ENCODE measurements around the gene GTF2F2. TPM values are rescaled to one million over a fixed set of nuclear protein-coding genes. Genes with fewer than 3 reads are reported as not detected.

The GTF2F2 gene
- polyA plus RNA-seq, 1 donor: 18.1 TPM

DNA sequence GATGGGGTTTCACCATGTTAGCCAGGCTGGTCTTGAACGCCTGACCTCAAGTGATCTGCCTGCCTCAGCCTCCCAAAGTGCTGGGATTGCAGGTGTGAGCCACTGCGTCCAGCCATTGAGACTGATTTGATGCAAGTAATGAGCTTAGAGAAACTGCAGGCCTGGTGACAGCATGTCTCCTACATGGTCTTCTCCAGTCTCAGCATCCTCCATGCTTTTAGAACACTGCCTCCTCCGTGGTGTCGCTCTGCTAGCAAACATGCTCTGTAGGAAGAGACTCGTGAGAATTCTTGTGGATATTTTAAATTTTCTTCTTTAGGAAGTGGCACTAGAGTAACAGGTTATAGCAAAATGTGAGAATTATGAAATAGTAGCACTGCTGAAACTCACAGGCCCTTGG, 183.6 kb downstream of the GTF2F2 start:
- no peak for DNase-seq

GRCh38 chr13:45305079-45305478, 184.8 kb downstream of the GTF2F2 start:
- no peak for DNase-seq

DNA sequence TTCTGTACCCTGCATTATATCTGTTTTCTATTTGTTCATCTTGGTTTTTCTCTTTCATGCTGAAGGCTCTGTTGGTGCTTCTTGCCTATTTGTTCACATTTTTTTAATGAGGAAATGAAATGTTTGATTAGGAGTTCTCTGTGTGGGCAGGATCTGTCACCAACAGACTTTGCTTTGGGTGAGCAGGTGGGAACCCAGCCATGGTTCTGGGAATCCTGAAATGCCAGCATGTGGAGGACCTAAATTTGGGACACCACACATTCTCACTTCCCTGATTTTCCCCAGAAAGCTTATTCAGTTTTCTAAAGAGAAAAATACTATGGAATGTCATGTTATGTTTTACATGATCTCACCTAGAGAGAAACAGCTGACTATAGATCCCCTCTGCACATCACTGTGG, 186.7 kb downstream of the GTF2F2 start:
- no peak for DNase-seq

- DNase-seq: no peak
Observed at GRCh38 chr13:45310341-45311131, 190.2 kb downstream of the GTF2F2 start.

DNA sequence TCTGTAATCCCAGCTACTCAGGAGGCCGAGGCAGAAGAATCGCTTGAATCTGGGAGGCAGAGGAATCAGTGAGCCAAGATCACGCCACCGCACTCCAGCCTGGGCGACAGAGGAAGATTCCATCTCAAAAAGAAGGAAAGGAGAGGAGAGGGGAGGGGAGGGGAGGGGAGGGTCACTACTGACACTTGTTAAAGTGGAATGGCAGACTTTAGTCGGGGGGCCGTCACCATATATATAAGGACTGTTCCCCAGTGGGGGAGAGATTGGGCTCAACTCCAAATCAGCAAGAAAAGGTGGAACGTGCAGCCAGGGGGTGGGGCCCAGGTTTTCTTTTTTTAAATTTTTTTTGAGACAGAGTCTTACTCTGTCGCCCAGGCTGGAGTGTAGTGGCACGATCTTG, 194.5 kb downstream of the GTF2F2 start:
- no peak for DNase-seq

- no peak for DNase-seq
Observed at GRCh38 chr13:45315520-45316167, 195.3 kb downstream of the GTF2F2 start.

DNA sequence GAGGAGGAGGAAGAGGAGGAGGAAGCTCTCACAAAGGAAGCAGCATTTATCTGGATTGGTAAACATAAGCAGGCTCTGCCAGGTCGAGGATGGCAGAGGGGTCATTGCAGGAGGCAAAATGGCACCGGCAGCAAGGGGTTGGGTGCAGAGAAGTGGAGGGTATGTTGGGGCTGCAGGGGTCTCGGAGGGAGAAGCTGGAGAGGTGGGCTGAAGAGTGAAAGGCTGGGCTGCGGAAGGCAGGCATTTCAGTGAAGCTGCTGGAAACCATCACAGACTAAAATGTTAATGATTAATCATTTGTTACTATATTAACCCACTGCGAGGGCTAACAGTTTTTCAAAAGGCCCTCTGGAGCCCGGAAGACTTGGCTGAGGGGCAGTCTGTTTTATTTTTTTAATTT, 196.0 kb downstream of the GTF2F2 start:
- DNase-seq: no peak

- DNase-seq: no peak
Observed at GRCh38 chr13:45316996-45317395, 196.7 kb downstream of the GTF2F2 start.

- no peak for DNase-seq
Observed at GRCh38 chr13:45320876-45321629, 200.7 kb downstream of the GTF2F2 start.

GRCh38 chr13:45325806-45326205, 205.5 kb downstream of the GTF2F2 start:
- DNase-seq: peak; percentile 62

GRCh38 chr13:45327253-45327955, 207.1 kb downstream of the GTF2F2 start:
- DNase-seq: no peak

DNA sequence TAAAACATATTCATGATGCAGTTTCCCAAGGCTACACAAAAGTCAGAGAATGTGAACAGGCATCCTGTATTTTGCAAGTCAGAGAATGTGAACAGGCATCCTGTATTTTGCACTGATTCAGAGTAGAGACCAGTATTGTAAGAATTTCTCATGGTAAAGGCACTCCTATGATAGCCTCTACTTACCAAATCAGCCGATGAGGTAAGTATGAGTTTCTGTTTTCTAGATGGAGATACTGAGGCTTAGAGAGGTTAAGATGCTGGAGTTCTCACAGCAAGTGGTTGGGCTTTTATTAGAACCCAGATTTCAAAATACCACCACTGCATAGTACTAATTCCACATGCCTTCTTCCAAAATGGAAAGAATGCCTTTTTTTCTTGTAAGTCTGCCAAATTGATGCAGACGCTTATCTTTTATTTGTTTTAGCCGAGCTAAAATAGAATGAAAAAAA, 208.4 kb downstream of the GTF2F2 start:
- DNase-seq: no peak

GRCh38 chr13:45331123-45331619, 210.9 kb downstream of the GTF2F2 start:
- no peak for DNase-seq

DNA sequence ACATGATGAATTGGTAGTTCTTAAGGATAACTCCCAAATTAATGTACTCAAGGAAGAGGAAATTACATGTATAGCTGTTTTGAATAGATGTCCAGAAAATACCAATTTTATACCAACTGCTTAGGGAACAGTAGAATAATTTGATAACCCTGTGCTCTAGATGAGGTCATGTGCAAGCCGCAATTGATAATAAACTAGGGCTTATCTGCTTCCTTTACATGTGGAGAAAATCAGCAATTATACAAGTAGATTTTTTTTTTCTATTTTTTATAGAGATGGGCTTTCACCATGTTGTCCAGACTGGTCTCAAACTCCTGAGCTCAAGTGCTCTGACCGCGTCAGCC, 211.4 kb downstream of the GTF2F2 start:
- no peak for DNase-seq

- no peak for DNase-seq
Observed at GRCh38 chr13:45332036-45332830, 211.9 kb downstream of the GTF2F2 start.

- no peak for DNase-seq
Observed at GRCh38 chr13:45332831-45333219, 212.5 kb downstream of the GTF2F2 start.

DNA sequence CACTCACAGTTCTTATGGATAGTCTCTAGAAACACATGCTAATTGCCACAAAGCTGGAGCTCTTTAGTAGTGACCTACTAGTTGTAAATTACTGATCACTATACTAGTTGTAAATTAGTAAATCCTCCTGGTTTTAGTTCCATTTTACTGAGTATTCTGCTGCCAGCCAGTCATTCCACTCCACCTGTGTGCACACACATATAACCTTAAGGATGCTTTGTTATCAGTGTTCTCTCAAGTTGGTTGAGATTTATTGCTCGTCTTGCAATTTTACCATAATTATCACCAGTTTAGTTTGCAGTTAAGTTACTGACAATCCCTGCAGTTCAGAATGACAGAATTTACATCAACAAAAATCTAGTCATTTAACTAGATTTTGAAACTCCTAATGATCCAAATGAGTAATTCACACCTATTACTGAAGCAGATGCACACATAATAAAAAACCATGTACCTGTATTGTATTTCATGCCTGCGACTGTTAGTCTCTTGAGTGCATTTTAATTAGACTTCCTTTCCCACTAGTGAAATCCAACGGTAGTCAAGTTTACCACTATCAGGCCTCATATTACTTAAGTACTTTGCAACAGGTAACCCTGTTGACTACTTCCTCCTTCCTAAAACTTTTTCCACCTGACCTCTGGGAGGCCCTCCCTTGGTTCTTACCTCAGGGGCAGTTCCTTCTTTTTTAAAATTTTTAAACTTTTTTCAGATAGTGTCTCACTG, 213.1 kb downstream of the GTF2F2 start:
- DNase-seq: no peak
